ENCODE data around the gene DDIT4.
"Not testable (repeated sequence)": the region's sequence is repeated elsewhere in the genome, so short reads cannot be mapped to it uniquely, and the experiment has no call there.

DDIT4 gene, protein sequence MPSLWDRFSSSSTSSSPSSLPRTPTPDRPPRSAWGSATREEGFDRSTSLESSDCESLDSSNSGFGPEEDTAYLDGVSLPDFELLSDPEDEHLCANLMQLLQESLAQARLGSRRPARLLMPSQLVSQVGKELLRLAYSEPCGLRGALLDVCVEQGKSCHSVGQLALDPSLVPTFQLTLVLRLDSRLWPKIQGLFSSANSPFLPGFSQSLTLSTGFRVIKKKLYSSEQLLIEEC

DNA sequence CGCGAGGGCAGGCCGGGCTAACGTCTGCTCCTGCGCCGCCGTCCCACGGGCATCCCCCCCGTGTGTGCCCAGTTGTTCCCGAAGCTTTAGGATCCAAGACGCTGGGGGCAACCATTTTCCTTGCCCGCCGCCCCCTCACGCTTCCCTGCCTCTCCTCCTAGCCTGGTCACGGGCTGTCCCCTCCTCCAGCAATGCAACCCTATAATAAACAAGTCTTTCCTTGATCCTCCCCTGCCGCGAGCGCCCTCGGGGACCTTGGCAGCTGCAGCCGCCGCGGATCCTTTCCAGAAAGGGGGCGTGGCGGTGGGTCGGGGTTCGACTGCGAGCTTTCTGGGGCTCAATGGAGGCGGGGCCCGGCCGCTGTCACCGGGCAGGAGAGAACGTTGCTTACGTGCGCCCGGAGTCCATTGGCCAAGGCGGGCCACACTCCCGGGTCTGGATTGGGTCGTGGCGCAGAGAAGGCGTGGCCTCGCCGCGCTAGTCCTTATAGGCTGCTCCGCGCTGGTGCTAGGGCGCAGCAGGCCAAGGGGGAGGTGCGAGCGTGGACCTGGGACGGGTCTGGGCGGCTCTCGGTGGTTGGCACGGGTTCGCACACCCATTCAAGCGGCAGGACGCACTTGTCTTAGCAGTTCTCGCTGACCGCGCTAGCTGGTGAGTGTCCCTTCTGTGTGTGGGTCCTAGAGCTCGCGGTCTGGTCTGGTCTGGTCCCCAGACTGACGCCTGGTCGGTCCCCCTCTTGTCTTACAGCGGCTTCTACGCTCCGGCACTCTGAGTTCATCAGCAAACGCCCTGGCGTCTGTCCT lies at the start of gene DDIT4:
Gene DDIT4 (plus strand): TSS at position 515 of the 803 bp plus-strand sequence. CDS start 293 bp downstream, outside the sequence.
- Histone ChIP-seq H3K4me3 (ENCODE audit: low read length) (peak within 1 kb of the TSS; percentile 77), H2AFZ (ENCODE audit: low read depth, low read length) (peak within 1 kb of the TSS; percentile 2), H3K36me3 (ENCODE audit: insufficient read depth, low read length) (peaks cover 15% of the 10 kb centered on the region)

DNA sequence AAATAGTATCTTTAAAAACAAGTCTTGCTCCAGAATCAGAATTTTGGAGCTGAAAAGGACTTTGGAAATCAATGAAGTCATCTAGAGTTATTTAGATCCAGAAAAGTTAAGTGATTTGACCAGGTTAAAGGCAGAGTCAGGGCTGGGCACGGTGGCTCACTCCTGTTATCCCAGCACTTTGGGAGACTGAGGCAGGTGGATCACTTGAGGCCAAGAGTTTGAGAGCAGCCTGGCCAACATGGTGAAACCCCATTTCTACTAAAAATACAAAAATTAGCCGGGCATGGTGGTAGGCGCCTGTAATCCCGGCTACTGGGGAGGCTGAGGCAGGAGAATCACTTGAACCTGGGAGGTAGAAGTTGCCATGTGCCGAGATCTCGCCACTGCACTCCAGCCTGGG lies 49.5 kb upstream of the DDIT4 start:
- H3K27me3 ChIP-seq (ENCODE audit: insufficient read depth, low read length); H2AFZ ChIP-seq (ENCODE audit: low read depth, low read length); H3K4me3 ChIP-seq (ENCODE audit: low read length): not testable (repeated sequence)

More for the DNA sequence above, at the start of gene DDIT4:
- Histone ChIP-seq H3K4me1 (ENCODE audit: insufficient read depth, low read length) (peaks cover 47% of the 10 kb centered on the region), H3K27me3 (ENCODE audit: insufficient read depth, low read length) (no peaks in the 10 kb centered on the region), H3K9me3 (ENCODE audit: low read length) (no peaks in the 10 kb centered on the region)

DNA sequence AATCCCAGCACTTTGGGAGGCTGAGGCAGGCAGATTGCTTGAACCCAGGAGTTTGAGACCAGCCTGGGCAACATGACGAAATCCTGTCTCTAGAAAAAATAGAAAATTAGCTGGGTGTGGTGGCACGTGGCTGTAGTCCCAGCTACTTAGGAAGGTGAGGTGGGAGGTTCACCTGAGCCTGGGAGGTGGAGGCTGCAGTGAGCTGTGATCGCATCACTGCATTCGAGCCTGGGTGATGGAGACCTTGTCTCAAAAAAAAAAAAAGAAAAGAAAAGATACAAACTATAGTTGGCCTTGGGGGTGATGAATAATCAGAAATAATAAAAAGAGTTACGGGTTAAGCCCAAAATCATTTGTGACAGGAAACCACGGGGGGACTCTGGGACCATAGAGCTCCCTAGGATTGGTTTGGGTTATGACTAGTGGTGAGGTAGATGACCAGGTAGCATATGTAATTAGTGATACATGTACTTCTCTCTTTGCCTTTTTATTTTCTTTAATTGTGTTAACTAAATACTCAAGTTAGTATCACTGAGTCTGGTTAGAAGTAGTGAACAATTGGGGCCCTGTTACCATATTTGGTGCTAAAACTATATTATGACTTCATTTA lies 47.2 kb upstream of the DDIT4 start:
- no peak overlapping the region for H2AFZ ChIP-seq (ENCODE audit: low read depth, low read length)
- H3K36me3 ChIP-seq (ENCODE audit: insufficient read depth, low read length): peaks cover 26% of the 10 kb centered on the region
- H3K27me3 ChIP-seq (ENCODE audit: insufficient read depth, low read length): no peaks in the 10 kb centered on the region

More for the DNA sequence above, 49.5 kb upstream of the DDIT4 start:
- peaks cover 20% of the 10 kb centered on the region for H3K36me3 ChIP-seq (ENCODE audit: insufficient read depth, low read length)
- not testable (repeated sequence) for H3K9me3 ChIP-seq (ENCODE audit: low read length); H3K4me1 ChIP-seq (ENCODE audit: insufficient read depth, low read length)

DNA sequence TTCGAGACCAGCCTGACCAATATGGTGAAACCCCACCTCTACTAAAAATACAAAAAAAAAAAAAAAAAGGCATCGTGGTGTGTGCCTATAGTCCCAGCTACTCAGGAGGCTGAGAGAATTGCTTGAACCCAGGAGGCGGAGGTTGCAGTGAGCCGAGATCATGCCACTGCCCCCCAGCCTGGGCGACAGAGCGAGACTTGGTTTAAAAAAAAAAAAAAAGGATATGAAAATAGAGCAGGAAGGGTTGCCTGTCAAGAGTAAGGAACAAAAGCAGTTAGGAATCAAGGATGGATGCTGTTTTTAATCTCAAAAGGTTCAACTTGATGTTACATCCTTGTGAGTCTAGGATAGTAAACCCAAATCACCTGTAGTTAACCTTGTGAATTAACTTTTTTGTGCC lies 45.9 kb upstream of the DDIT4 start:
- no peak overlapping the region for H3K4me3 ChIP-seq (ENCODE audit: low read length)
- no peaks in the 10 kb centered on the region for H3K27me3 ChIP-seq (ENCODE audit: insufficient read depth, low read length)
- peaks cover 26% of the 10 kb centered on the region for H3K36me3 ChIP-seq (ENCODE audit: insufficient read depth, low read length)
- H2AFZ ChIP-seq (ENCODE audit: low read depth, low read length): no peak overlapping the region
- no peaks in the 10 kb centered on the region for H3K4me1 ChIP-seq (ENCODE audit: insufficient read depth, low read length)
- H3K9me3 ChIP-seq (ENCODE audit: low read length): no peaks in the 10 kb centered on the region

More for the DNA sequence above, 47.2 kb upstream of the DDIT4 start:
- no peak overlapping the region for H3K4me3 ChIP-seq (ENCODE audit: low read length)
- no peaks in the 10 kb centered on the region for H3K9me3 ChIP-seq (ENCODE audit: low read length)
- no peaks in the 10 kb centered on the region for H3K4me1 ChIP-seq (ENCODE audit: insufficient read depth, low read length)

DNA sequence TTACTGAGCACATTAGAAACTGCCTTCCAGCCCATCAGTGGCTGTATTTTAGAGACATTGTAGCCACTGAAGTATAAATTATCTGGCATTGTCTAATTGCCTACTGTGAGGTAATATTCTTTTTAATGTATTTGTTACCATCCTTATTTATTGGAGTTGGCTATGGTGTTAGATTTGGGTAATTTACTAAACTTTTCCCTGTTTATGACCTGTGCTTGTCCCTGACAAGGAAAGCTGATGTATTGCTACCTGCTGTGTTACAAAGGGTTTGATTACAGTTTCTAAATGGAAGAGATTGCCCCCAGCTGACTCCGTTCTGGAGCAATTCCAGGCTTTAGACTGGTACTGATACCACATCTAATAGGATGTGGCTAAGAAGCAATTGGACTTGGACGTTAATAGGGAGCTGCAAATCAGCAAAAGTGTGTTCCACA lies 45.4 kb upstream of the DDIT4 start:
- no peaks in the 10 kb centered on the region for H3K4me1 ChIP-seq (ENCODE audit: insufficient read depth, low read length)
- peaks cover 32% of the 10 kb centered on the region for H3K36me3 ChIP-seq (ENCODE audit: insufficient read depth, low read length)
- no peak overlapping the region for H2AFZ ChIP-seq (ENCODE audit: low read depth, low read length)
- no peaks in the 10 kb centered on the region for H3K9me3 ChIP-seq (ENCODE audit: low read length)
- no peaks in the 10 kb centered on the region for H3K27me3 ChIP-seq (ENCODE audit: insufficient read depth, low read length)
- no peak overlapping the region for H3K4me3 ChIP-seq (ENCODE audit: low read length)

DNA sequence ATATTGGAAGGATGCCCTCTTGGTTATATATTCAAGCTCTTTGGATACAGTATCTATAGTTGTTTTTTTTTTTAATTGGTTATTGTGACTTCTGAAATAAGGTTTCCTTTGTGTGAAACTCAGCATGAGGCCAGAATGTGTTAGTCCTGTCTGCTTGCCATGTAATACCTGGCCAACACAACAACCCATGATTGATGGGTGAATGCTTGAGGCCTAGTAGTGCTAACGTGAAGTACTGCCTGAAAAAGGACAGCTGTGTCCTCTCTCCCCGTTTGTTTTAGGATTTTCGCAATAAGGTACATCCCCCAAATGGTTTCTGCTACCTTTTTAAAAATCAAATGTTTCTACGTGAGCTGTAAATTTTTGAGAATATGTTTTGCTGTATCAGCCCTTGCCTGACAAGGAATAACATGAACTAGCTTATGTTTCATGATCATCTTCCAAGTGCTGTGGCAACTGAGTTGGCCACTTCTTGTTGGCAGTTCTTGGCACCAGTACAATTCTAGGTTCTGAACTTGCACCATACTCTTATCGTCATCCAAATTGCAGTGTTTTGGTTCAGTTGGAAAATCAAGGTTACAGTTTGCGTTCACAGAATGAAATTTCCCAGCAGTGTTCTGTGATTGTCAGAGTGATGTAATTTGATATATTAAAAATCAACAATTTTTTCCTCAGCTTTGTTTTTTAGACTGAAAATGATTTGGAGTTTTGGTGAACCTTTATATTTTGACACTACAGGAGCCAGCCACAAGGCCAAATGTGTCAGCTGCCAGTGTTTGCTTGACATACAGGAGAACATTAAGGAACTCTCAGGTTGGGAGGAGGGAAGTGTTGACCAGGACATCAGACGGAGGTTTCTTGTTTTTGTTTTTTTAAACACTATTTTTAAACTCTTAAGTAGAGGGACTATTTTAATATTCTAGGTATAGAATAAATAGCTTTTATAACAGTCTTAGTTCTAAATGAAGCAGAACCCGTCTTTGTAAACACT lies 44.2 kb upstream of the DDIT4 start:
- H3K4me3 ChIP-seq (ENCODE audit: low read length): no peak overlapping the region

DNA sequence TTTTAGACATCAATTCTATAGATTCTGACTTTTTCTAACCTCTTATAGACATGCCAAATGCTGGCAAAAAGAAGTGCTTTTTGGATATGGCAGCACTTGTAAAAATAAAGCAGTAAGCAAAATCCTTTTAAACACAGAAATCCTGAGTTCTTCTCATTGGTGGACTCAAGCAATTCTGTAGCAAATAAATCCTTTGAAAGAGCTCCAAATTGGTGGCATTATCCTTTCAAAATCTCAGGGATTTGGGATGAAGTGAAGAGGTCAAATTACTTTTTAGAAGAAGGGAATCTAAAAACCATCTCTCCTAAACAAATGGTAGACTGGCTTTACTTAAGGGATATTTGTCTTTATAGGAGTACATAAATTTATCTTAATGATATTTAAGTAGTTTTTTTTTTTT lies 40.1 kb upstream of the DDIT4 start:
- peaks cover 3% of the 10 kb centered on the region for H3K4me1 ChIP-seq (ENCODE audit: insufficient read depth, low read length)
- H3K9me3 ChIP-seq (ENCODE audit: low read length): no peaks in the 10 kb centered on the region
- H2AFZ ChIP-seq (ENCODE audit: low read depth, low read length): no peak overlapping the region
- no peaks in the 10 kb centered on the region for H3K27me3 ChIP-seq (ENCODE audit: insufficient read depth, low read length)
- H3K36me3 ChIP-seq (ENCODE audit: insufficient read depth, low read length): peaks cover 40% of the 10 kb centered on the region
- H3K4me3 ChIP-seq (ENCODE audit: low read length): no peak overlapping the region

More for the DNA sequence above, 44.2 kb upstream of the DDIT4 start:
- Histone ChIP-seq H3K9me3 (ENCODE audit: low read length) (no peaks in the 10 kb centered on the region), H2AFZ (ENCODE audit: low read depth, low read length) (no peak overlapping the region), H3K36me3 (ENCODE audit: insufficient read depth, low read length) (peaks cover 33% of the 10 kb centered on the region), H3K27me3 (ENCODE audit: insufficient read depth, low read length) (no peaks in the 10 kb centered on the region), H3K4me1 (ENCODE audit: insufficient read depth, low read length) (no peaks in the 10 kb centered on the region)

DNA sequence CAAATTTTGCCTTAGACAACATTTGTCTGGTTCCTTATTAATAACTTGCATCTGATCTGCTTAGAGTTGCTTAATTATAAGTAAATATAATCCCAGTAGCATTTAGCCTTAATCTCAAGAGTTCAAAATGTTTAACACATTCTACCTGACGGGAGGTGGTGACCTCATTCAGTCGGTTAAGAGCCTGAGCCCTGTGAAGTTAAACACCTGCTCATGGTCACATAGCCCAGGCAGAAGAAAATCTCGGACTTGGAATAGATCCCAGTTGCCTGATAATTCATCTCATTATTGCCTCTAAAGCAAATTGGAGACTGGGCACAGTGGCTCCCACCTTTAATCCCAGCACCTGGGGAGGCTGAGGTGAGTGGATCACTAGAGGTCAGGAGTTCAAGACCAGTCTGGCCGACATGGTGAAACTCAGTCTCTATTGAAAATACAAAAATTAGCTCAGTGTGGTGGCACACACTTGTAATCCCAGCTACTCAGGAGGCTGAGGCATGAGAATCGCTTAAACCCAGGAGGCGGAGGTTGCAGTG lies 39.1 kb upstream of the DDIT4 start:
- Histone ChIP-seq H3K27me3 (ENCODE audit: insufficient read depth, low read length) (no peaks in the 10 kb centered on the region), H3K4me1 (ENCODE audit: insufficient read depth, low read length) (peaks cover 3% of the 10 kb centered on the region), H3K4me3 (ENCODE audit: low read length) (no peak overlapping the region), H2AFZ (ENCODE audit: low read depth, low read length) (no peak overlapping the region), H3K36me3 (ENCODE audit: insufficient read depth, low read length) (peaks cover 40% of the 10 kb centered on the region), H3K9me3 (ENCODE audit: low read length) (no peaks in the 10 kb centered on the region)

DNA sequence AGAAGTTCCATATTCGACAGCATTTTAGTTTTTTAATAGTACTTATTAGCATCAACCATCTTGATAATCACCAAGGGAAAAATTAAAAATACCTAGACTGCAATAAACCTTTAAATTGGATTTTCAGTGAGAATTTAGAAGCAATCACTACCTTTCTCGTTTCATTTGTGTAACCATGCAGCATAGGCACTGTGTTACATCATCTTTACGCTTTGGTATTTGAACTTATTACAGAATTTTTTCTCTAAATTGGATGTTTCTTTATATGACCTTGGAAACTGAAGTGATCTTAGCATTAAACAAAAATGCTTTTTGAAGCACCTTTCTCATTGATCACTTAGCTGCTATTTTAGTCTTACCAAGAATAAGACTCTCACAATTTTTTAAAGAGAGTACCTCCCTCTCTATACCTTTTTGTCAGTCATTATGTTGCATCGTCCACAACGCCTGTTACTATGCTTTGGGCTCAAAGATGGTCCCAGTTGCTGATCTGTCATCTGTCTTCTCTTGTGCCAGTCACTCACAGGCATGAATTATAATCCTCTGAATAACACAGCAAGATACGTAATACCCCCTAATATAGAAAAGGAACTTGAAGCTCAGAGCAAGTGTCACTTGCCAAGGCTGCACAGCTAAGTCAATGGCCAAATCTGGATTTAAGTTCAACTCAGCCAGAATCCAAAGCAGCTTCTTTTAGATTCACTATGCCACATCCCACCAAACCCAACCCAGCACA lies 38.0 kb upstream of the DDIT4 start:
- Histone ChIP-seq H3K36me3 (ENCODE audit: insufficient read depth, low read length) (peaks cover 34% of the 10 kb centered on the region), H3K27me3 (ENCODE audit: insufficient read depth, low read length) (no peaks in the 10 kb centered on the region), H3K9me3 (ENCODE audit: low read length) (no peaks in the 10 kb centered on the region), H3K4me1 (ENCODE audit: insufficient read depth, low read length) (peaks cover 3% of the 10 kb centered on the region), H3K4me3 (ENCODE audit: low read length) (no peak overlapping the region), H2AFZ (ENCODE audit: low read depth, low read length) (no peak overlapping the region)

DNA sequence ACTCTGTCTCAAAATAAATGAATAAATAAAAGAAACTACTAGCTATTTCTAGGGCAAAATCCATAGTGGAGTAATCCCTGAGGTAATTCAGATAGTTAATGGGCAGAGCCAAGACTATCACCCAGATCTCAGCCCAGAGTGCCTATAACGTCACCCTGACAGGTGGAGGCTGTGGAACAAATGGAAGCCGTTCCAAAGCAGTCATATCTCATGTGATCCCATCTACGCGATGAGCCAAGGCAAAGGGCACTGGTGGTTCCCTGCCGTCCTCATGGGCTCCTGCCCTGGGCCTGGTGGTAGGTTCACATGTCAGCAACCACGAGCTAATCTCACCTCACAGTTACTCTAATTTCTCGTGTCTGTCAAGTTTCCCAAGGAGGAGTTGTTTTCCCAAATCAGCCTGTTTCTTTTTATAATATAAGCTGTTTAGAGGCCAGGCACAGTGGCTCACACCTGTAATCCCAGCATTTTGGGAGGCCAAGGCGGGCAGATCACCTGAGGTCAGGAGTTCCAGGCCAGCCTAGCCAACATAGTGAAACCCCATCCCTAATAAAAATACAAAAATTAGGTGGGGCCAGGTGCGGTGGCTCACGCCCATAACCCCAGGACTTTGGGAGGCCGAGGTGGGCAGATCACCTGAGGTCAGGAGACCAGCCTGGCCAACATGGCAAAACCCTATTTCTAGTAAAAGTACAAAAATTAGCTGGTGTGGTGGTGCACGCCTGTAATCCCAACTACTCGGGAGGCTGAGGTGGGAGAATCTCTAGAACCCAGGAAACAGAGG lies 35.1 kb upstream of the DDIT4 start:
- Histone ChIP-seq H3K4me3 (ENCODE audit: low read length) (no peak overlapping the region), H3K27me3 (ENCODE audit: insufficient read depth, low read length) (no peaks in the 10 kb centered on the region), H3K4me1 (ENCODE audit: insufficient read depth, low read length) (peaks cover 3% of the 10 kb centered on the region), H2AFZ (ENCODE audit: low read depth, low read length) (no peak overlapping the region), H3K9me3 (ENCODE audit: low read length) (no peaks in the 10 kb centered on the region), H3K36me3 (ENCODE audit: insufficient read depth, low read length) (peaks cover 20% of the 10 kb centered on the region)

DNA sequence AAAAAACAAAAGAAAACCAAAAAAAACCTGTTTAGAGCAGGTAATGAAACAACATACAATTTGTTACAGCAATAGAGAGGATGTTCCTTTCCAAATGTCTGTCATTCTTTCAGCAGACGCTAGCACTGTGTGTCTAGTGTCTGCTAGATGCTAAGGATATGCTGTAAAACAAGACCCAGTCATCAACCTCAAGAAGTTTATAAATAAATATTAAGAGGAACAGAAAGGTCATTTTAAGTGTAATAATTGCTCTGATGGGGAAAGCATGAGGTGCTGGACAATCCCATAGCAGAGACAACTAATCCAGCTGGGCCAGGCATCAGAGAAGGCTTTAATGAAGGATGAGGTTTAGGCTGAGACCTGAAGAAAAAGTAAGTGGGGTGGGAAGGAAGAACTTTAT lies 34.3 kb upstream of the DDIT4 start:
- peaks cover 3% of the 10 kb centered on the region for H3K4me1 ChIP-seq (ENCODE audit: insufficient read depth, low read length)
- no peak overlapping the region for H3K4me3 ChIP-seq (ENCODE audit: low read length)
- no peaks in the 10 kb centered on the region for H3K9me3 ChIP-seq (ENCODE audit: low read length)
- no peak overlapping the region for H2AFZ ChIP-seq (ENCODE audit: low read depth, low read length)
- peaks cover 14% of the 10 kb centered on the region for H3K36me3 ChIP-seq (ENCODE audit: insufficient read depth, low read length)
- no peaks in the 10 kb centered on the region for H3K27me3 ChIP-seq (ENCODE audit: insufficient read depth, low read length)

Data from neuron (in vitro differentiated cells).